GM12874 (cell line): ENCODE data around the gene PDGFRA.

Experiments
- TF ChIP-seq, protein P1 (sequence below): IDR thresholded peaks from 2 replicates; pipeline ENCODE4 v1.5.1; 2011; ENCODE audit warnings: low read depth, mild to moderate bottlenecking, control low read depth, low read length, moderate library complexity; ENCODE audit not compliant: insufficient read depth

The PDGFRA gene

DNA sequence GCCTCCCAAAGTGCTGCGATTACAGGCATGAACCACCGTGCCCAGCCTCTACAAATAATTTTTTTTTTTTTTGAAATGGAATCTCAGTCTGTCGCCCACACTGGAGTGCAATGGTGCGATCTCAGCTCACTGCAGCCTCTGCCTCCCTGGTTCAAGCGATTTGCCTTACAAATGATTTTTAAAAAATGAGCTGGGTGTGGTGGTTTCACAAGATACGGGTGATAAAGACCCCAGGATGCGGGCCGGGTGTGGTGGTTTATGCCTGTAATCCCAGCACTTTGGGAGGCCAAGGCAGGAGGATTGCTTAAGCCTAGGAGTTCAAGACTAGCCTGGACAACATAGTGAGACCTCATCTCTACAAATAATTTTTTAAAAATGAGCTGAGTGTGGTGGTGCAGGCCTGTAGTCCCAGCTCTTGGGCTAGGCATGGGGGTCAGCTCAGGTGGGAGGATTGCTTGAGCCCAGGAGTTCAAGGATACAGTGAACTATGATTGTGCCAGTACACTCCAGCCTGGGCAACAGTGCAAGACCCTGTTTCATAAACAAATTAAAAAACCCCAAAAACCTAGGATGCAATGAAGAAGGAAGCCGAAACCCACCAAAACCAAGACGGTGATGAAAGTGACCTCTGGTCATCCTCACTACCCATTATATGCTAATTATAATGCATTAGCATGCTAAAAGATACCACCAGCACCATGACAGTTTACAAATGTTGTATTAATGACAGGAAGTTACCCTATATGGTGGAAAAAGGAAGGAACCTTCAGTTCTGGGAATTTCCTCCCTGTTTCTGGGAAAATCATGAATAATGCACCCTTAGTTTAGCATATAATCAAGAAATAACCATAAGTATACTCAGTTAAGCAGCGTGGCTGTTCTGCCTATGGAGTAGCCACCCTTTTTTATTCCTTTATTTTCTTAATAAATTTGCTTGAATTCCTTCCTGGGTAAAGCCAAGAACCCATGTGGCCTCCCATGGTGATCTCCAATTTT, 27.7 kb downstream of the PDGFRA start:
- TF ChIP-seq, protein P1, sequence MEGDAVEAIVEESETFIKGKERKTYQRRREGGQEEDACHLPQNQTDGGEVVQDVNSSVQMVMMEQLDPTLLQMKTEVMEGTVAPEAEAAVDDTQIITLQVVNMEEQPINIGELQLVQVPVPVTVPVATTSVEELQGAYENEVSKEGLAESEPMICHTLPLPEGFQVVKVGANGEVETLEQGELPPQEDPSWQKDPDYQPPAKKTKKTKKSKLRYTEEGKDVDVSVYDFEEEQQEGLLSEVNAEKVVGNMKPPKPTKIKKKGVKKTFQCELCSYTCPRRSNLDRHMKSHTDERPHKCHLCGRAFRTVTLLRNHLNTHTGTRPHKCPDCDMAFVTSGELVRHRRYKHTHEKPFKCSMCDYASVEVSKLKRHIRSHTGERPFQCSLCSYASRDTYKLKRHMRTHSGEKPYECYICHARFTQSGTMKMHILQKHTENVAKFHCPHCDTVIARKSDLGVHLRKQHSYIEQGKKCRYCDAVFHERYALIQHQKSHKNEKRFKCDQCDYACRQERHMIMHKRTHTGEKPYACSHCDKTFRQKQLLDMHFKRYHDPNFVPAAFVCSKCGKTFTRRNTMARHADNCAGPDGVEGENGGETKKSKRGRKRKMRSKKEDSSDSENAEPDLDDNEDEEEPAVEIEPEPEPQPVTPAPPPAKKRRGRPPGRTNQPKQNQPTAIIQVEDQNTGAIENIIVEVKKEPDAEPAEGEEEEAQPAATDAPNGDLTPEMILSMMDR: no peak

DNA sequence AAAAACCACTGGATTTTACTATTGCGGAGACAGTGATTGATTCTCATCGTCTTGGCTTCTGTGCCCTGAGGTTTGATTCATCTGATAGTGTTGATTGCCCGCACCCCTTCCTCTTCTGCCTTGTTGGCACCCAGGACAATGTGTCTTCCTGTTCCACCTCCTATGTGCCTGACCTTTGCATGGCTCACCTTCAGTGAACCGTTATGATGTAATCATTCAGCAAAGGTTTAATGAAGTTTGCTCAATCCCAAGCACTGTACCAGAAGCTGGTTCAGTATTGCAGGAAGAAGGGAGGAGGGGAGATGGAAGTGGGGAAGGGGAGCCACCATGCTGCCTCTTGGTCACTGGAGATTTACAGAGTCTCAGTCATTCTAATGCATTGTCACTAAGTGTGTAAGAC, 36.3 kb downstream of the PDGFRA start:
- TF ChIP-seq, protein P1: no peak

DNA sequence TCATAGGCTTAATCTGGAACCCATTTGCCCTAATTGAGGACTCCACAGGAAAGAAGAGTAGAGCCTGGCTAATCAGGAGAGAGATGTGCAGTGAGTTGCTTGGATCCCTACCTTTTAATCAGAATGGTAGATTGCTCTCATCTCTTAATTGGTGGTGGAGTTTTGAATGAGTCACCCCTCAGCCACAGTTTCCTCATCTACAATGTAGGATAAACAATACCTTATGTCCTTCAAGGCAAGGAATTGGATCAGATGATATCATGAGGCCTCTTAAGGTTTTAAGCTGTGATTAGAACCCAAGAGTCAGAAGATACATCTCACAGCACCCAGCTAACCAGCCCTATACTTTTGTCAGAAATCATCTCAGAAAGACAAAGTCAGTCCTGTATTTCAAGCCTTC, 39.1 kb downstream of the PDGFRA start:
- TF ChIP-seq, protein P1: no peak

DNA sequence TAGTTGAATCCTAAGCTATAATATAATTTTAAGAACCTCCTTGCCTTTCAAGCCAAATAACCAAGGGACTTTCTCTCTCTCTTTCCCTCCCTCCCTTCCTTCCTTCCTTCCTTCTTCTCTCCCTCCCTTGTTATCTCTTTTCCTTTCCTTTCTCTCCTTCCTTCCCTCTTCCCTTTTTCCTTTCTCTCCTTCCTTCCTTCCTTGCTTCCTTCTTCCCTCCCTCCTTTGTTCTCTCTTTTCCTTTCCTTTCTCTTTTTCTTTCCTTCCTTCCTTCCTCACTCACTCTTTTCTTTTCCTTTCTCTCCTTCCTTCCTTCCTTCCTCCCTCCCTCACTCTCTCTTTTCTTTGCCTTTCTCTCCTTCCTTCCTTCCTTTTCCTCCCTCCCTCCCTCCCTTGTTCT, 42.4 kb downstream of the PDGFRA start:
- TF ChIP-seq, protein P1: no peak

DNA sequence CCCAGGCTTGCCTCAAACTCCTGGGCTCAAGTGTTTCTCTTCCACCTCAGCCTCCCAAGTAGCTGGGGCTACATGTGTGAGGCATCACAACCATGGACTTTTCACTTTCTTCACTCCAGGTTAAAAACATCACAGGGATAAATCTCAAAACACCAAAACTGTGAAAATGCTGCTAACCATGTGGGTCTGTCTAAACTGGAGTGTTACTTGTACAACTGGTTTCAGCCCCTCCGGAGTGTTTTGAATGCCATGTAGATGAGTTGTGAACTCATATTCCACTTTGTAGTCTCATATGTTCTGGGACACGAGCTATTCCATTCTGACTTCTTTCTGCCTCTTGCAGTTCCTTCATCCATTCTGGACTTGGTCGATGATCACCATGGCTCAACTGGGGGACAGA, 43.0 kb downstream of the PDGFRA start:
- TF ChIP-seq, protein P1: no peak

DNA sequence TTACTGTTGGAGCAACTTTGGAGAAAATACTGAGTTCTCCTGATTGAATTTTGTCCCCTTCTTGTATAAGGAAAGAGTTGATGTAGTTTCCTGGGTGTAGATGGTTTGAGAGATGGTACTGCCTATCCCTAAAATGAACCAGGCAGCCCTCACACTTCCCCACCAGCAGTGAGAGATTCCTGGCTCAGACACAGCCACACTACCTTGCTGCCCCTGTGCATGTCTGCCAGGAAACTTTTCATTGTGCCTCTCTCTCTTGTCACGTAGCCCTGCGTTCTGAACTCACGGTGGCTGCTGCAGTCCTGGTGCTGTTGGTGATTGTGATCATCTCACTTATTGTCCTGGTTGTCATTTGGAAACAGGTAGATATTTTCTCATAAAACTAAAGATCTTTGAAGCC, 45.2 kb downstream of the PDGFRA start:
- TF ChIP-seq, protein P1: no peak

DNA sequence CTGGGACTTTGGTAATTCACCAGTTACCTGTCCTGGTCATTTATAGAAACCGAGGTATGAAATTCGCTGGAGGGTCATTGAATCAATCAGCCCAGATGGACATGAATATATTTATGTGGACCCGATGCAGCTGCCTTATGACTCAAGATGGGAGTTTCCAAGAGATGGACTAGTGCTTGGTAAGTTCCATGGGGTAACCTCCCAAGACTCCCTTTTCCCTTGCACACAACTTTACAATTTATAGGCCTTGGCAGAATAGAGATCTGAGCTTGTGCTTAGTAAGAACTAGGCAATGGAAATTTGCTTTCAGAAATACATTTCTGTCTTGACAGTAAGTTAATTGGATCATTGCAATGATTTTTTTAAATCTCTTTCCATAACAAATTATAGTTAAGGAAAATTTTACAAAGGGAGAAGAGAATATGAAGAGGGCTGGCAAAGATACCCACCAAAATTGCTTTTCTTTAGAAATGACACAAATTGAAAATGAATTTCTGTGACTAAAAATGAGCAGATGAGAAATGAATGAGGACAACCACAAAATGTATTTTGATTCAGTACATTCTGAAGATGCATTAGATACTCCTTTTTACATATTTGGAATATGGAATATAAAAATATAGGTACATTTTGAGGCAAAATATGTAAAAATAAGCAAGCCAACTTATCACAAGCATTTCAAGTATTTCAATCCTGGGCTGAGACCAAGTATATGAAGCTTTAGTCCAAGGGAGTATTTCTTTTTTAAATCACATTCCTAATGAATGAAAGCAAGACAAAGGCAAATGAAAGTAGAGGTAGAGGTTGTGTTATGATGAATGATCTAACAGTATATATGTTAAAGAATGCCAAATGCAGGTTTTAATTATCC, 45.9 kb downstream of the PDGFRA start:
- TF ChIP-seq, protein P1: no peak
